Uterus (tissue), 4 donors: ENCODE data around the gene CLIP2. TPM values are rescaled to one million over a fixed set of nuclear protein-coding genes. Genes with fewer than 3 reads are reported as not detected.

ENCODE experiments used
- DNase-seq, 2 donors: peaks; one replicate each; pipeline ENCODE4 v3.0.0-alpha.2; 2019 to 2020
- H3K27ac ChIP-seq, 2 donors: fragments of 200-600 bp; sonication (generic); 1 replicate in 1 of 2; 2 replicates in 1 of 2; pipeline ENCODE4 v1.5.1; 2016 to 2018
- H3K27me3 ChIP-seq, 2 donors: fragments of 200-600 bp; sonication (generic); one replicate each; pipeline ENCODE4 v1.5.1; 2018 to 2019; ENCODE audit warnings: control low read depth in 1 of 2
- H3K36me3 ChIP-seq, 2 donors: fragments of 200-600 bp; sonication (generic); one replicate each; pipeline ENCODE4 v1.5.1; 2019; ENCODE audit warnings: control low read depth in 1 of 2
- H3K4me1 ChIP-seq, 2 donors: fragments of 200-600 bp; sonication (generic); one replicate each; pipeline ENCODE4 v1.5.1; 2018 to 2019; ENCODE audit warnings: control low read depth in 1 of 2
- H3K4me3 ChIP-seq, 2 donors: fragments of 200-600 bp; sonication (generic); 1 replicate in 1 of 2; 2 replicates in 1 of 2; pipeline ENCODE4 v1.5.1; 2018 to 2019; ENCODE audit warnings: mild to moderate bottlenecking in 1 of 2
- H3K9me3 ChIP-seq, 2 donors: fragments of 200-600 bp; sonication (generic); one replicate each; pipeline ENCODE4 v1.5.1; 2019; ENCODE audit warnings: control low read depth in 1 of 2
- POLR2A ChIP-seq, 2 donors: fragments of 450-650 bp; IDR thresholded peaks; one replicate each; pipeline ENCODE4 v1.6.1; 2016; ENCODE audit warnings: antibody characterized with exemption in 2 of 2, mild to moderate bottlenecking in 1 of 2, moderate library complexity in 1 of 2
- intact Hi-C: fragments of 100-400 bp; cut with DNase I; formaldehyde crosslinking; loops from one replicate; pipeline ENCODE4 v1.15.1; 2023; ENCODE audit warnings: low total_unique reads
- total RNA-seq, 4 donors: library from RNA; depleted of rRNA in 3 of 4; stranded (reverse); fragments of >200 nt in 3 of 4; gene quantifications; one replicate each; pipeline versions ENCODE4 v1.1.0 to v1.2.4, GENCODE V29; 2014 to 2023
- TF ChIP-seq, protein P1 (sequence below), 4 experiments: fragments of 200-600 bp in 2 of 4; fragments of 450-650 bp in 2 of 4; sonication (generic) in 2 of 4; IDR thresholded peaks; one replicate each; pipeline ENCODE4 v1.5.1; 2016 to 2019; ENCODE audit warnings: antibody characterized with exemption in 4 of 4, mild to moderate bottlenecking in 2 of 4, moderate library complexity in 1 of 4
- donor health status: DM: yes; HTN: yes; CAD: no.

Gene CLIP2
- total RNA-seq, 4 donors from 2014 or later = 20.3 to 41.8 (median 28.4) TPM

DNA sequence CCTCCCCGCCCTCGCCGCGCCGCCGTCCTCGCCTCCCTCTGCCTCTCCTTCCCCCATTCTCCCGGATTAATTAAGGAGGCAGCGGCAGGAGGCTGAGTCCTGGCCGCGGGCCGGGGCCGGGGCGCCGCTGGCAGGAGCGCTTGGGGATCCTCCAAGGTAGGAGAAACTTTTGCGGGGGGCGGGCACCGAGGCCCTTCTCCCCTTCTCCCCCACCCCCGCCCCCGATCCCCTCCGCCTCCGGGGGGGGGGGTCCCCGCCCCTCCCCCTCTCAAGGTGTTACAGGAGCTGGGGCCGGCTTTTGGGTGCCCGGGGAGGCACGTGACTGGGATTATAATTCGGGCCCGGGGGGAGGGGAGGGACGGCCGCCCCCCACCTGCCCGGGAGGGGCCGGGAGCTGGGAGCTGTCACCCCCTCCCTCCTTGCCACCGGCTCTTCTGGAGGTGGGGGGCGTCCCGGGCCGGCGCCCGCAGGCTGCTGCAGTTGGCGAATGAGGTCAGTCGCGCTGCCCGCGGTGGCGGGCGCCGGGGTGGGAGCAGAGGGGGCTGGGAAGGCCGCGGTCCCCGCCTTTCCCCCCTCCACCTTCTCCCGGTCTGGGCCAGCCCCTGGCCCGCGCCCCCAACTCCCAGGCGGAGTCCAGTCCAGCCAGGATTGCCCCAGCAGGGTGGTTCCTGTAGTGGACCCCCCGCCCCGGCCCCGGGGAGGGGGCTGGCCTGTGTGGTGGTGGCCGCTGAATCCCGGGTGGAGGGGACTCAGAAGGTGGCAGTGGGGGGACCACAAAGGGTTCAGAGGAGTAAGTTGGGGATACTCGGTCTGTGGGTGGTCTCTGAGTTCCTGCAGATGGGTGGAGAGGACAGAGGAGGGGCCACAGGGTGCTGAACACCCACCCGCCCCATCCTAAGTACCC lies 165.1 kb downstream of the CLIP2 start:
- no peaks in the 10 kb centered on the region for H3K4me1 ChIP-seq
- no peaks in the 10 kb centered on the region for H3K36me3 ChIP-seq
- TF ChIP-seq POLR2A (IDR thresholded peaks at IDR 0.05) = no peak
- TF ChIP-seq, protein P1, sequence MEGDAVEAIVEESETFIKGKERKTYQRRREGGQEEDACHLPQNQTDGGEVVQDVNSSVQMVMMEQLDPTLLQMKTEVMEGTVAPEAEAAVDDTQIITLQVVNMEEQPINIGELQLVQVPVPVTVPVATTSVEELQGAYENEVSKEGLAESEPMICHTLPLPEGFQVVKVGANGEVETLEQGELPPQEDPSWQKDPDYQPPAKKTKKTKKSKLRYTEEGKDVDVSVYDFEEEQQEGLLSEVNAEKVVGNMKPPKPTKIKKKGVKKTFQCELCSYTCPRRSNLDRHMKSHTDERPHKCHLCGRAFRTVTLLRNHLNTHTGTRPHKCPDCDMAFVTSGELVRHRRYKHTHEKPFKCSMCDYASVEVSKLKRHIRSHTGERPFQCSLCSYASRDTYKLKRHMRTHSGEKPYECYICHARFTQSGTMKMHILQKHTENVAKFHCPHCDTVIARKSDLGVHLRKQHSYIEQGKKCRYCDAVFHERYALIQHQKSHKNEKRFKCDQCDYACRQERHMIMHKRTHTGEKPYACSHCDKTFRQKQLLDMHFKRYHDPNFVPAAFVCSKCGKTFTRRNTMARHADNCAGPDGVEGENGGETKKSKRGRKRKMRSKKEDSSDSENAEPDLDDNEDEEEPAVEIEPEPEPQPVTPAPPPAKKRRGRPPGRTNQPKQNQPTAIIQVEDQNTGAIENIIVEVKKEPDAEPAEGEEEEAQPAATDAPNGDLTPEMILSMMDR (IDR thresholded peaks at IDR 0.05) = no peak
- no peaks in the 10 kb centered on the region for H3K9me3 ChIP-seq
- no peaks in the 10 kb centered on the region for H3K27me3 ChIP-seq
- H3K4me3 ChIP-seq = peak overlapping the region; percentile 74 to 78
- peak overlapping the region; percentile 95 to 98 for H3K27ac ChIP-seq
- intact Hi-C loops = no loop called here
- peak; percentile 45 to 58 for DNase-seq

DNA sequence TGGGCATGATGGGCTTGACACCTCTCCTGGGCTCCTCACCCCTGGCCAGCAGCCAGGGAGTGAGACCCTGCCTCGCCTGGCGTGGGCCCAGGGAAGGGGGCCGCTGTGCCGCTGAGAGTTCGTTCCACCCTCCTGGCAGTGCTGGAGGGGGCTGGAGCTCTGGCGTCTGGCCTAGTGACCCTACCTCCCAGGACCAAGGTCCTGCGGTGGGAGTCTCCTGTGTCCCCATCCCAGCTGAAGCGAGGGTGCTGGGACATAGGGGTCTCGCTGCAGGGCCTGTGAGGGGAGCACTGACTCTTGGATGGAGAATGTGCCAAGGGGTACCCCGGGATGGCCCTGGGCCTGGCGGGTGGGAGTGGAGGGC lies 165.7 kb downstream of the CLIP2 start:
- Histone ChIP-seq H3K36me3 (no peaks in the 10 kb centered on the region), H3K4me3 (peak overlapping the region in 1 of 2 donors; percentile 78), H3K9me3 (no peaks in the 10 kb centered on the region), H3K27ac (peak overlapping the region; percentile 95 to 98), H3K27me3 (no peaks in the 10 kb centered on the region), H3K4me1 (no peaks in the 10 kb centered on the region)
- no peak for TF ChIP-seq POLR2A (IDR thresholded peaks at IDR 0.05)
- TF ChIP-seq, protein P1 (IDR thresholded peaks at IDR 0.05) = no peak
- intact Hi-C loops = no loop called here
- peak in 1 of 2 donors; percentile 36 for DNase-seq

DNA sequence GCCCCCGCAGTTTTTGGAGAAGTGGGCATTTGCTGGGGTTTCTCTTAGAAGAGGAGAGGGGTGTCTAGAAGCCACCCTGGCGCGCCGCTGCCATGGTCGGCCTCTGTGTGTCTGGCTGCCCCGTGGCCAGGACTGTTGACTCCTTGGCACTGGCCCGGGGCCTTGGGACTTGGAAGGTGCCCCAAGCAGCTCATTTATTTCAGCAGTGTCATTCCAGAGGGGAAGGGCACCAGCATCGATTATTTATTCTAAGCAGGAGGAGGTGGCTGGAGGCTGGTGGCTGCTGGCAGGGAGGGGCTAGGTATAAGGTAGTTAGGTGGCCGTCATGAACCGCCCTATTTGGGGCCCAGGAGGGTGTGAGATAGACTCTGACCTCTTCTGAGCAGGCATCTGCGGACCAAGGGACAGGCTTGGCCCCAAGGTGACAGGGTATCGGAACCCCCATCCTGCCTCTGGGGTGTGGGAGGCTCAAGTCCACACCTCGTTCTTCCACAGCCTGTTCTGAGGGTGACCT lies 166.1 kb downstream of the CLIP2 start:
- peak overlapping the region; percentile 95 to 98 for H3K27ac ChIP-seq
- H3K4me3 ChIP-seq = no peak overlapping the region
- TF ChIP-seq POLR2A (IDR thresholded peaks at IDR 0.05) = no peak
- TF ChIP-seq, protein P1 (IDR thresholded peaks at IDR 0.05) = no peak
- intact Hi-C loops = no loop called here
- H3K4me1 ChIP-seq = no peaks in the 10 kb centered on the region
- no peaks in the 10 kb centered on the region for H3K9me3 ChIP-seq
- DNase-seq = no peak
- H3K36me3 ChIP-seq = no peaks in the 10 kb centered on the region
- no peaks in the 10 kb centered on the region for H3K27me3 ChIP-seq

Other genes starting within 250 kb of the CLIP2 start
- 10 to 100 TPM in 2 of 4 donors, 1 to 10 TPM in 2; 1.8 to 22.4 (median 11.4) TPM for gene LIMK1, start 205.6 kb upstream of the CLIP2 start, total RNA-seq
- 100 to 1,000 TPM; 122 to 257 (median 193) TPM for gene EIF4H, start 115.1 kb upstream of the CLIP2 start, total RNA-seq
- 10 to 100 TPM in 1 of 4 donors, 1 to 10 TPM in 3; 2.1 to 14.4 (median 6.0) TPM for gene LAT2, start 79.4 kb upstream of the CLIP2 start, total RNA-seq
- gene RFC2, start 35.0 kb upstream of the CLIP2 start, total RNA-seq = 10 to 100 TPM in 3 of 4 donors, 1 to 10 TPM in 1; 4.9 to 31.4 (median 19.2) TPM
- gene GTF2IRD1, start 164.5 kb downstream of the CLIP2 start, total RNA-seq = 10 to 100 TPM; 11.5 to 39.1 (median 22.5) TPM